ENCODE measurements around the gene HELB.

- TF ChIP-seq CTCF (conservative IDR thresholded peaks at IDR 0.05 in 1 of 2, IDR thresholded peaks at IDR 0.05 in 1 of 2; ENCODE audit: extremely low read depth in 1 of 2, insufficient read depth in 1 of 2, low read depth in 1 of 2, low read length in 2 of 2) = no peak
- no peak for TF ChIP-seq EZH2 (IDR thresholded peaks at IDR 0.05; ENCODE audit: borderline replicate concordance, low read length)
Observed at GRCh38 chr12:66351301-66351700, 49.0 kb downstream of the HELB start.

Data from mammary epithelial cell (primary cell).